Activated CD8-positive, alpha-beta memory T cell treated with anti-CD3 and anti-CD28 coated beads for 4 hours (primary cell): ENCODE data around the gene IL1R1.
"Not testable (repeated sequence)": the region's sequence is repeated elsewhere in the genome, so short reads cannot be mapped to it uniquely, and the experiment has no call there.

Experiments
- DNase-seq, 2 donors: peaks; one replicate each; pipeline ENCODE4 v3.0.0-alpha.2; 2020; ENCODE audit warnings: low read depth in 2 of 2

The IL1R1 gene, protein sequence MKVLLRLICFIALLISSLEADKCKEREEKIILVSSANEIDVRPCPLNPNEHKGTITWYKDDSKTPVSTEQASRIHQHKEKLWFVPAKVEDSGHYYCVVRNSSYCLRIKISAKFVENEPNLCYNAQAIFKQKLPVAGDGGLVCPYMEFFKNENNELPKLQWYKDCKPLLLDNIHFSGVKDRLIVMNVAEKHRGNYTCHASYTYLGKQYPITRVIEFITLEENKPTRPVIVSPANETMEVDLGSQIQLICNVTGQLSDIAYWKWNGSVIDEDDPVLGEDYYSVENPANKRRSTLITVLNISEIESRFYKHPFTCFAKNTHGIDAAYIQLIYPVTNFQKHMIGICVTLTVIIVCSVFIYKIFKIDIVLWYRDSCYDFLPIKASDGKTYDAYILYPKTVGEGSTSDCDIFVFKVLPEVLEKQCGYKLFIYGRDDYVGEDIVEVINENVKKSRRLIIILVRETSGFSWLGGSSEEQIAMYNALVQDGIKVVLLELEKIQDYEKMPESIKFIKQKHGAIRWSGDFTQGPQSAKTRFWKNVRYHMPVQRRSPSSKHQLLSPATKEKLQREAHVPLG

DNA sequence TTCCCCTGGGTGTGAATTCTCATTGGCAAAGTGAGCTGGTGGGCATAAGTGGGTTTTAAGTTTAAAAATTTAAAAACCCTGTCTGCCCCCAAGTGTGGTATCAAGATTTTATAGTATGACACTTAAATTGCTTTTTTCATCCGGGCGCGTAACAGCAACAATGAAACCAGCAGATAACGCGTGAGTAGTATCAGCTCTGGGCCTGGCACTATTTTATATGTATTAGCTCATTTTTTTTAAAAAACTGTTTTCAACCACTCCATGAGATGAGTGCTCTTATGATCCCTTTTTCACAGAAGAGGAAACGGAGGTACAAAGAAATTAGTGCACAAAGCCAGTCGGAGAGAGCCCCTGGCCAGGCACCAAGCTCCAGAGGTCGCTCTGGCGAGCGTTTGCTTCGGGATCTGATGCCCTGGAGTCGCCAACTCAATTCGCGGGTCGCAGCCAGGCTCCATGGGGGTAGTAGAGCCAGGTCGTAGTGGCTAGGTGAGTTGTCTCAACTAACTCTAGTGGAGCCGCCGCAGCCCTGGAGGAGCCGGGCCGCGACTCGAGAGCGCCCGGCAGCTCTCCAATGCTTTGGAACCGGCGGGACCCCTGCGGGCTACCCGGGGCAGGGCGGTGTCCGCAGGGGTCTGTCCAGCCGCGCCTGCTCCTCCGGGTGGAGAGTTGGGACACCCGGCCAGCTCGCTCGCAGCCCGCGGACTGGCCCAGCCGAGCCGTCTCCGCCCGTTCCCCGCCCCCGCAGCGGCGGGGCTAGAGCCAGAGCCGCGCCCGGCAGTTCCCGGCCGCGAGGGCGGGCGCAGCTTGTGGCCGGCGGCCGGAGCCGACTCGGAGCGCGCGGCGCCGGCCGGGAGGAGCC, at the start of gene IL1R1:
Gene IL1R1 (plus strand): TSS at position 777 of the 859 bp plus-strand sequence. CDS start 14,979 bp downstream, outside the sequence.
- DNase-seq = no peak

GRCh38 chr2:102093662-102094061, 48.9 kb upstream of the IL1R1 start:
- no peak for DNase-seq

DNA sequence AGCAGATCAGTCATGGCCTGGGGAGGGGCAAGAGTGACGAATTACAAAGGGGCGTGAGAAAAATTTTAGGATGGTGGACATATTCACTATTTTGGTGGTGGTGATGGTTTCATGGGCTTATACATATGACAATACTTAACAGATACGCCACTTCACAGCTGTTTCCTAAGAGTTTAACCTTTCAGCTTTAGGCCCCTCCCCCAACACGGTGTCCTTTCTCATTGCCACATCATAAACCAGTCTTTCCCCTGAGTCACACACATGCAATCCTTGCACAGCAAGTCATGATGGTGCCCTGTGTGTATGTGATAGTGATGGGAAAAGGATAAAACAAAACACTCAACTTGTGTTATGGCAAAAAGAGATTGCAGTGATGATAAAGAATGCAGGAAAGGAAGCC, 47.6 kb upstream of the IL1R1 start:
- DNase-seq = peak in 1 of 2 donors; percentile 13

DNA sequence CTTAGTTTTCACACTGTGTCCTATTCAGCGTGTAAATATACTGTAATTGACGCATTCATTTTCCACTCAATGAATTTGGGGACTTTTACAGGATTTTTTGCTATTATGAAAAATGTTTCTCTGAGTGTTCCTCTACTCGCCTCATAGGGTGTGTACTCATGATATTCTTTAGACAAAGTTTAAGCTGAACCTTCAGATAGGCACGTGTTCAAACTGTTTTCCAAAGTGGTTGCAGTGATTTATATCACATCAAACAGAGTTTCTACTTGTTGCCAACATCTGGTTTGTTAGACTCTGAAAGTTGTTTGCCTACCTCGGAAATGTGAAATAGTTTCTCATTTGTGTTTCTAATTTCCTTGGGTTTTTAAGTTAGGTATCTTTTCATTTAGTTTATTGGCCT, 46.4 kb upstream of the IL1R1 start:
- no peak for DNase-seq

DNA sequence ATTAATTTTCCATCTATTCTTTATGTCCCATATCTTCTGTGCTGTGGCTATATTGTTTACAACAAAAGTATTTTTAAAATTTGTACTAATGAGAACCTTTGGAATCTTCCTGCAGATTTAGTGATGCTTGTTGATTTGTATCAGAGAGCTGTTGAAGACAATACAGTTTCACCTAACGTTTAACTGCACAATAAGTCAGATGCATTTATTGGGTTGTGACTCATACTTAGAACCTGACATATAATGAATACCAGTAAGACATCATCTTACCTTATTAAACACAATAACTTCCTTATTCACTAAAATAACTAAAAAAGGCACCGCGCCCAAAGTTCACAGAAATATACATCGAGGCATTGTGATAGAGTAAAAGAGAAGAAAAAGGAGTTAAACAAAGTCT, 43.8 kb upstream of the IL1R1 start:
- no peak for DNase-seq

DNA sequence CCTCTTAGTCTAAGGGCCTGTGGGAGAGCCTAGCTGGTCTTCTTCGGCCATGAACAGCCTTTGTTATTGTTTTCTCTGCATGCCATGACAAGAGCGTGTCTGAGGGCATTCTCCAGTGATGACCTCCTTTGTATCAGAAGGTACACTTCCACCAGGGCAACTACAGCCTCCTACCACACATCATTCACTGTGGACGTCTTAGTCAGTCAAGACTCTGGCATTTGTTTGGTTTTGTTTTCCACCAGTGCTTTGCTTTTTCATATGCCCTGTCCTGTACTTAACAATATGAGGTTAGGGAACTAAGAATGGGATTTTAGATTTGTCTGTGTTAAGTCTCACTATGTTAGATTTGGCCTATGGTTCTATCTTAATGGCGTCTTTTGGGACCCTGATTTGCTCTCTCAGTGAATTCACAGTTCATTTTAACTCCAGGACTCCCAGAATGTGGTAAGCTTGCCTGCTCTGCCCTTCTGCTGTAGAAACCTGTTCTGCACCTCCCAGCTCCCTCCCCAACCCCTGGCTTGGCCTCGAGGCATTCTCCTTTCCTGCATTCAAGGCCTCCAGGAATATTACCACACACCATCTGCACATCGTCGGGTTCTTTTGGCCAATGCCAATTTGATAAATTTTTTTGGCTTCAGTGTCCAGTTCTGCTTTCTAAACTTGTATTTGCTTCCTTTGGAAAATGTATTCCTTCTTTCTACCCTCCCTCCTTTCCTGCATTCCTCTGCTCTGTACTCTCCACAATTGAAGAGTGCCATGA, 42.8 kb upstream of the IL1R1 start:
- DNase-seq = no peak

DNA sequence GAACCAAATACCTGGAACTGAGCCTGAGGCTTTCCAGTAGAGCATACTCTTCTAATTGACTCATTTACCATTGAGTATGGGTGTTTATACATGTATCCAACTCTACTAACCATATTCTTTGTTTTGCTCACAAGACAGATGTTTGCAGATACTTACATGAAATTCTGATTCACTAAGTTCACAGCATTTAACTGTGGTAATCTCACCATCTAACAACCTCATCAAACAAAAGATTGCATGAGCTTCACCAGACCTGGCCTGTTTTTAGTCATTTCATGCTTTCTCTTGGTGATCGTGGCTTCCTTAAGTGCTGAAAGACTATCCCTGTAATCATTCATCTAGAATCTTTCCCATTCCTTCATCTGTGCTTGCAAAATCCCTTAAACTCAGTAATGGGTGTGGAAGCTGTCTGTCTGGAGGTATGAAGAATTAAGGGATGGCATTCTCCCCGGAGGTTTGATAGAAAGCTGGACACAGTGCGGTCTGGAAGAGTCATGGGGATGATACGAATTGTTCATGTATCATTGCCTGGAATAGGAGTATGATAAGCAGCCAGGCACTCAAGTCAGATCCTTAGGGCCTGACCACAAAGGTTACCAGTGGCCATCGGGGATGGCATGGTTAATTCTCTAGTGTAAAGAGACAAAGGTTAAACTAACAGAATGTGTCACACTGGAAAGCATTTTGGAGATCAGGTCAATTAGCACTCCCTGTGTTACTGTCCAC, 42.0 kb upstream of the IL1R1 start:
- no peak for DNase-seq

GRCh38 chr2:102101097-102101848, 41.3 kb upstream of the IL1R1 start:
- DNase-seq = no peak

DNA sequence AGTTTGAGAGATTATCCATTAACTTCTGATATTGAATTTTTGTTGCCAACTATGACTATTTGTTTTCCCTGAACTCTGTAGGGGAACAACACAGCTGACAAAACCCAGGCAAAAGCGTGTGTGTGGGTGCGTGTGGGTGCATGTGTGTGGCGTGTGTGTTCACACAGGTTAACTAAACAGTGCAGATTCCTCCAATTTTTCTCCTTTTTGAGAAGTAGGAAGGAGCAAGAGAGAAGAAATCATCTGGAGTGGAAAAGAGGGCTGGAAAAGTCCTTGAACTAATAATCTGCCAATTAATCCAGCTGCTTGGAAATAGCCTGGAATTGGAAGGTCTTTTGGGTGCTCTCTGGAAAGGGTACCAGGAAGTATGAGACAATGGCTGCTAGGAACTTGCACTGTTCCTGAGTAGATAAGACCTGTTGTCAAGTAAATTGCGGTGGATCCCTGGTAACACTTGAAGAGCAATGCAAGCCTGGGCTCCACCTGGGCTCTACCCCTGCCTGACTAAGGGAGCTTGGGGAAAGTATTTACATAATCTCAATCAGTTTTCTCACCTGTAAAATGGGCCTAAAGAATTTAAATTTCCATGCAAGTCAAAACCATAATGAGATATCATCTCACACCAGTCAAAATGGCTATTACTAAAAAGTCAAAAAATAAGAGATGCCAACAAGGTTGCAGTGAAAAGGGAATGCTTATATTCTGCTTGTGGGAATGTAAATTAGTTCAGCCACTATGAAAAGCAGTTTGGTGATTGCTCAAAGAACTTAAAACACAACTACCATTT, 40.5 kb upstream of the IL1R1 start:
- no peak for DNase-seq

DNA sequence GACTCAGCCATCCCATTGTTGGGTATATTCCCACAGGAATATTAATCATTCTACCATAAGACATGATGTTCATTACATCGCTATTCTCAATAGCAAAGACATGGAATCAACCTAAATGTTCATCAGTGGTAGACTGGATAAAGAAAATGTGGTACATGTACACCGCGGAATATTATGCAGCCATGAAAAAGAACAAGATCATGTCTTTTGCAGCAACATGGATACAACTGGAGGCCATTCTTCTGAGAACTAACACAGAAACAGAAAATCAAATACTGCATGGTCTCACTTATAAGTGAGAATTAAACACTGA, 40.0 kb upstream of the IL1R1 start:
- DNase-seq = not testable (repeated sequence)

DNA sequence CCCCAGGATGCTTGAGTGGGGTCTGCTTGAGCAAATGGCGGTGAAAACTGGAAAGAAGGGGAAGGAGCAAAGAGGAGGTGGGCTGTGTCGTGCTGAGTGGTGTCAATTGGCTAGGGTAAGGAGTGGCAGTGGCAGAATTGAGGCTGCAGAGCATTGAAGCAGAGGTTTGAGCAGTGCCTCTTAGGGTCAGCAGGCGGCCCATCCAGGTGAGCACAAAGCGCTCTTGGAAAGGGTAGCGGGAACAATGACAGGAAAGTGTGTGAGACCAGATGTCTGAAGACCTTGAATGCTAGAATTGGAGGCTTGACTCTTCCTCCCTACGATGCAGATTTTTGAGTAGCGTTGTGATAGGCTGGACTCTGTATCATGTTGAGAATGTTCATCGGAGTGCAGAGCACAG, 39.3 kb upstream of the IL1R1 start:
- DNase-seq = no peak

- DNase-seq = peak; percentile 32 to 45
These were observed 38.3 kb upstream of the IL1R1 start for GRCh38 chr2:102103992-102104871.

DNA sequence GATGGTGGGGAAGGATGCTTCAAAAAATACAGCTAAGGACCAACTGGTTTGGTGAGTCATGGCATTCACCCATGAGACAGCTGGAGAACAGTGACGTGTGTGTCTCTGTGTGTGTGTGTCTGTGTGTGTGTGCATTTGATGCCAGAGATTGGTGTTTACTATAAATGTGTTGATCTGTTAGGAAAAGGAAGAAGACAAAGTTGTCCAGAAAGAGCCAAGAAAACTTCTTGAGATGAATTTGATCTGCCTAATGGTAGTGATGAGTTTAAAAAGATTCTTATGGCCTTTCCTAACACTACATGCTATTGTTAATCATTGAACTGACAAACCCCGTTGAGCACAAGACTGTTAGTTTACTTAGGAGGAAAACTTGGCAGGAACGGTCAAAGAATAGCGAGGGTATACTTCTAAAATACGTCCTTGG, 36.4 kb upstream of the IL1R1 start:
- DNase-seq = no peak

DNA sequence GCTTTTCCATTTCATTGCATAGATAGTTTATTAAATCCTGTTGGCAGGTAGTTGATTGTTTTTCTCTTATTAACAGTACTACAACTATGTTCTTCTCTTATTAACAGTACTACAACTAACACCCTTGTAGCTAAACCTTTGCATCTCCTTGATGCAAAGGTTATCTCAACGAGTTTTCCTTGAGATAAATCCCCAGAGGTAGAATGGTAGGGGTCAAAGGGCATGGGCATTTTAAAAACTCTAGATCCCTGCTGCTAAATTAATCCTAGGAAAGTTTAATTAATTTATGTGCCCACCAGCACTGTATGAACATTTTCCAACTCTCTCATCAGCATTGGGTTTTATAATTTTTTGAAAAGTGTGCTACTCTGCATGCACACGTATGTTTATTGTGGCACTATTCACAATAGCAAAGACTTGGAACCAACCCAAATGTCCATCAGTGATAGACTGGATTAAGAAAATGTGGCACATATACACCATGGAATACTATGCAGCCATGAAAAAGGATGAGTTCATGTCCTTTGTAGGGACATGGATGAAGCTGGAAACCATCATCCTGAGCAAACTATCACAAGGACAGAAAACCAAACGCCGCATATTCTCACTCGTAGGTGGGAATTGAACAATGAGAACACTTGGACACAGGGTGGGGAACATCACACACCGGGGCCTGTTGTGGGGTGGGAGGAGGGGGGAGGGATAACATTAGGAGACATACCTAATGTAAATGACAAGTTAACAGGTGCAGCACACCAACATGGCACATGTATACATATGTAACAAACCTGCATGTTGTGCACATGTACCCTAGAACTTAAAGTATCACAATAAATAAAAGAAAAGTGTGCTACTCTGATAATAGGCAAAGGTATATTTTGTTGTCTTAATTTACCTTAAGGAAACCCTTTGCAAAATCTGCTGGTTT, 35.5 kb upstream of the IL1R1 start:
- DNase-seq = not testable (repeated sequence)

DNA sequence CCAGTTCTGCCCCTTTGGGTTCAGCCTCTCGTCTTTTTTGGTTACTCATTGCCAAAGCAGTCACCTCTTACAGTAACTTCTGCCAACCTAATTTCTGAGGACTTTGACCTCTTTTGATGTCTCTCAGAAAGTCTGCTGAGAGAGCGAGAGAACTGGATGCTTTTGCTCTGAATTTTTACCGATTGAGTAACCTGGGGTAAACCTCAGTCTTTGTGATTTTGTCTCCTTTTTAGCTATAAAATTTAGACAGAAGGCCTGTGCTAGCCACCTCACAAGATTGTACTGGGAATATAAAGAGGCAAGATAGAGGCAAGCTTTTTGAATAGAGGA, 34.8 kb upstream of the IL1R1 start:
- no peak for DNase-seq

- DNase-seq = no peak
These were observed 33.5 kb upstream of the IL1R1 start for GRCh38 chr2:102109016-102109415.

DNA sequence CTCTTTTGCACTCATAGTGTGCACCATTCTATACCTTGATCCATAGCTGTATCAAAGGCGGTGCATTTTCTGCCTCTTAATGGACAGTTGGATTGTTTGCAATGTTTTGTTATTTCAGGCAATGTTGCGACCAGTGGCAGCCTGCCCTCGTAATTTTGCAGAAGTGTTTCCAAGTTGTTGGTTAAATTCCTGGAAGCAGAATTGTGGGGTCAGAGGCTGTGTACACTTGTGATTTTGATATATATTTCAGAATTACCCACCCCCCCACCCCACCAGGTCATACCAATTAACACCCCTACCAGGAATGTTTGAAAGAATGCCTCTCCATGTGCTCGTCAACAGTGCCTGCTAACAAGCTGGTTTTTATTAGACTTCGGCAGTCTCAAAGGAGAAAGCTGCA, 32.4 kb upstream of the IL1R1 start:
- no peak for DNase-seq
